Brain microvascular endothelial cell (primary cell): ENCODE data around the gene TALDO1.

Source experiments
- DNase-seq: peaks from one replicate; pipeline ENCODE4 v3.0.0-alpha.2; 2020
- H3K27ac ChIP-seq: fragments of 250-450 bp; sonication (Bioruptor Pico); 2 replicates; pipeline ENCODE4 v1.5.1; 2020; ENCODE audit warnings: mild to moderate bottlenecking, moderate library complexity
- H3K27me3 ChIP-seq: fragments of 250-450 bp; sonication (Bioruptor Pico); replicated peaks from 2 replicates; pipeline ENCODE4 v1.5.1; 2020; ENCODE audit warnings: mild to moderate bottlenecking
- H3K36me3 ChIP-seq: fragments of 250-450 bp; sonication (Bioruptor Pico); replicated peaks from 2 replicates; pipeline ENCODE4 v1.5.1; 2020; ENCODE audit warnings: mild to moderate bottlenecking
- H3K4me3 ChIP-seq: 2 replicates; pipeline ENCODE4 v1.5.1; 2011; ENCODE audit warnings: low read depth, mild to moderate bottlenecking, control low read depth, low read length, moderate library complexity
- in situ Hi-C: cut with HindIII; loops from 2 replicates; pipeline ENCODE4 v1.10.0; 2017; ENCODE audit warnings: low sequenced_read_pairs, low pct_ligation_motif_present
- TF ChIP-seq, protein P1 (sequence below): IDR thresholded peaks from 2 replicates; pipeline ENCODE4 v1.5.1; 2011; ENCODE audit warnings: low read depth, mild to moderate bottlenecking, moderate library complexity, low read length, control low read depth, inconsistent platforms; ENCODE audit errors: missing control alignments

Gene TALDO1

DNA sequence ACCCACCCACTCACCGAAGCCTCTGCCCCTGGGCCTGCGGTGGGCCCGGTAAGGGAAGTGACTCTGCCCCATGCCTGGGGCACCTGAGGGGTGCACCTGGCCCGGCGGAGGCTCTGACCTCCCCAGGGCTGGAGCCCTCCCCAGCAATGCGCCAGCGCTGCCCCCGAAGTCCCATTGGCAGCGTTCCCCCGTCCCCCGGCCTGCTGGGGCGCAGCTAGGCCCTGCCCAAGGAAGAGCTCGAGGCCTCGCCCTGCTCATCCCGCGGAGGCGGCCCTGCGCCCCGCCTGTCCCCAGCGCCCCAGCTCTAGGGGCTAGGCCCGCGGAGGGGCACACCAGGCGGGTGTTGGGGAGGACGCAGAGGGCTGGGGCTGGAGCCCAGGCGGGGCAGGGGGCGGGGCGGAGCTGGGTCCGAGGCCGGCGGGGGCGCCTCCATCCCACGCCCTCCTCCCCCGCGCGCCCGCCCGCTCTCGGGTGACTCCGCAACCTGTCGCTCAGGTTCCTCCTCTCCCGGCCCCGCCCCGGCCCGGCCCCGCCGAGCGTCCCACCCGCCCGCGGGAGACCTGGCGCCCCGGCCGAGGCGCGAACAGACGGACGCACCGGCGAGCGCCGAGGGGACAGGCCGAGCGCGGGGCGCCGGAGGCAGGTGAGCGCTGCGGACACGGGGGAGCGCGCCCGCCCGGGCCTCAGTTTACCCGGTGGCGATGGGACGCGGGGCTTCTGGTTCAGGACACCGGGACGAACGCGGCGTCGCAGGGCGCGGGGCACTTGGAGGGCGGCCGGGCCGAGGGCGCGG lies 41.4 kb upstream of the TALDO1 start, which contains the start of gene EPS8L2:
Gene EPS8L2 (plus strand): TSS at position 586 of the 793 bp plus-strand sequence. CDS start 3,177 bp downstream, outside the sequence.
- no peak within 1 kb of the TSS for H3K27ac ChIP-seq
- in situ Hi-C loops = no loop called here
- no peaks in the 10 kb centered on the region for H3K27me3 ChIP-seq
- peak within 1 kb of the TSS; percentile 53 for H3K4me3 ChIP-seq
- no peak for DNase-seq
- no peaks in the 10 kb centered on the region for H3K36me3 ChIP-seq
- TF ChIP-seq, protein P1, sequence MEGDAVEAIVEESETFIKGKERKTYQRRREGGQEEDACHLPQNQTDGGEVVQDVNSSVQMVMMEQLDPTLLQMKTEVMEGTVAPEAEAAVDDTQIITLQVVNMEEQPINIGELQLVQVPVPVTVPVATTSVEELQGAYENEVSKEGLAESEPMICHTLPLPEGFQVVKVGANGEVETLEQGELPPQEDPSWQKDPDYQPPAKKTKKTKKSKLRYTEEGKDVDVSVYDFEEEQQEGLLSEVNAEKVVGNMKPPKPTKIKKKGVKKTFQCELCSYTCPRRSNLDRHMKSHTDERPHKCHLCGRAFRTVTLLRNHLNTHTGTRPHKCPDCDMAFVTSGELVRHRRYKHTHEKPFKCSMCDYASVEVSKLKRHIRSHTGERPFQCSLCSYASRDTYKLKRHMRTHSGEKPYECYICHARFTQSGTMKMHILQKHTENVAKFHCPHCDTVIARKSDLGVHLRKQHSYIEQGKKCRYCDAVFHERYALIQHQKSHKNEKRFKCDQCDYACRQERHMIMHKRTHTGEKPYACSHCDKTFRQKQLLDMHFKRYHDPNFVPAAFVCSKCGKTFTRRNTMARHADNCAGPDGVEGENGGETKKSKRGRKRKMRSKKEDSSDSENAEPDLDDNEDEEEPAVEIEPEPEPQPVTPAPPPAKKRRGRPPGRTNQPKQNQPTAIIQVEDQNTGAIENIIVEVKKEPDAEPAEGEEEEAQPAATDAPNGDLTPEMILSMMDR = no peak

DNA sequence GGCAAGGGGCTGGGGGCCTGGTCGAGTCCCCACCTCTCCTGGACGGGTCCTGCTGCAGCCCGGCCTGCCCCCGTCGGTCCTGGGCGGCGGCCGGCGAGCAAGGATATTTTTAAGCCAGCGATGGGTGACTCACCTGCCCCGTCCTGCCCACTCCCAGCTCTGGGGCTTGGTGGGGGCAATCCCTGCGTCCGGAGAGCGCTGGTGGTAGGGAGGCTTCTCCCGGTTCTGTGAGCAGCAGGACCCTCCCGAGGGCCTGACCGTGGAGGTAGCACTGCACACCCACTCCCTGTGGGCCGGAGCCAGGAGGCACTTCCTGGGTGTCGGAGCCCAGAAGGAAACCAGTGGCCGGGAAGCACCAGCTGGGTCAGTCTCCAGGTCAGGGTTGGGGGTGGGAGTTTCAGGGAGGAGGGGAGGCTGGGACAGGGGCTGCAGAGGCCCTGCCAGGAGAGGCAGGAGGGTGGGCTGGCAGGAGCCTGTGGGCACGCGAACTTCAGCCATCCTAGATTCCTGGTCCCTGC lies 40.8 kb upstream of the TALDO1 start:
- H3K36me3 ChIP-seq = no peaks in the 10 kb centered on the region
- peak overlapping the region; percentile 53 for H3K4me3 ChIP-seq
- DNase-seq = no peak
- H3K27ac ChIP-seq = no peak overlapping the region
- in situ Hi-C loops = no loop called here
- no peaks in the 10 kb centered on the region for H3K27me3 ChIP-seq
- TF ChIP-seq, protein P1 = no peak

DNA sequence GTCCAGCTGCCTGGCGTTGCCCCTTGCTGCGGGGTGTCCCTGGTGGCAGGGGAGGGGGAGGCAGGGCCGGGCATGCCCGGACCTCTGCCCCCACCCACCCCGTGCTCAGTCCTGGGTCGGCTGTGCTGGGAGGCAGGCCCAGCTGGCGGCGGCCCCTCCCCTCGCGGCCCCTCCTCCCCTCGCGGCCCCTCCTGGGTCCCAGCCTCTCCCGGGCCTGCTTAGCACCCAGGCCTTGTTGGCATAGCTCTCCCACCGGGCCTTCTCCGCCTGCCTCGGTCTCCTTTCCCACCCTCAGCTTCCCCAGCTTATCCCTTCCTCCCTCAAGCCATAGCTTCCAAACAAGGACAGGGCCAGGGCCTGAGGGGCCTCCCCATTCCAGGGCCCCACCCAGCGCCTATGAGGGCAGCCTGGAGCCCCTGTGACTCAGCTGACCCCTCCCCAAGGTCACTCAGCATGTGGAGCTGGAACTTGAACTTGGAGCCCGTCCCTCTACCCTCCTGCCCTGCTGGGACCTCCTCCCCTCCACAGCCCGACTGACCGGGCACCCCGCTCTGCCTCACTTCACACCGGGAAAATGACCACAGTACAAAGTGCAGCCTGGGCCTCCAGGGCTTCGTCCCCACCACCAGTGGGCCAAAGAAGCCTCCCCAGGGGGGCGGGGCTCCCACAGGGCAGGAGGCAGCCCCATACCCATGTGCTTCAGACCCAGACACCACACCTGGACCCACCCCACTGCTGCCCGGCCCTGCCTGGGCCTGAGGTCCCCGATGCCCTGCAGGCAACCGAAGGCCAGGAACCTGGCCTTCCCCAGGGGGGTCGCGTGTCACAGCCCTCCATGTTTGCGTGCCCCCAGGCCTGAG lies 40.1 kb upstream of the TALDO1 start:
- H3K36me3 ChIP-seq = no peaks in the 10 kb centered on the region
- peak overlapping the region; percentile 53 for H3K4me3 ChIP-seq
- TF ChIP-seq, protein P1 = peak; percentile 19
- no peak for DNase-seq
- H3K27me3 ChIP-seq = no peaks in the 10 kb centered on the region
- in situ Hi-C loops = no loop called here
- H3K27ac ChIP-seq = no peak overlapping the region

DNA sequence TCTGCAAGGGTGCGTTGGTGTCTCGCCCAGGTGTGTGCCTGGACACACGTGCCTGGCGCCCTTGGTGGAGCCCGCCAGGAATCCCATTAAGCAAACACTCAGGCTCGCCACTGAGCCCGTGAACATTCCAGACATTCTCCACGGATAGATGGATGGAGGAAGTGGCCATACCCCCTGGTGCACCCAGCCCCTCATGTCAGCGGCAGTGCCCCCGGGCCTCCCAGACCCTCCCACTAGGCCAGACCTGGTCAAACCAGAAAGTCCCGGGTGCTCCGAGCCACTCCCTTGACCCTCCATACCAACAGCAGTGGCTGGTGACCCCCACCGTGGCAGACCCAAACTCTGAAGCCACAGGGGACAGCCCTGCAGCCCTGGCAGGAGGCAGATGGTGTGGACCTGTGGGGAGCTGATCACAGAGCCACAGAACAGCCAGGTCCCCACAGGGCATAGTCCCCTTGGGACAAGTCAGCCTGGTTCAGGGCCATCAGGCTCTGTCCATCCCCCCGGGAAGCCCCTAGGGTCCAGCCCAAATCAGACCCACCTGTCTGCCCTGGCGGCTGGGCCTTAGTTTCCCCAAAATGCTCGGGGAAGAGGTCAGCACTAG lies 39.3 kb upstream of the TALDO1 start:
- DNase-seq = no peak
- in situ Hi-C loops = no loop called here
- Histone ChIP-seq H3K27ac (no peak overlapping the region), H3K4me3 (no peak overlapping the region), H3K36me3 (no peaks in the 10 kb centered on the region), H3K27me3 (no peaks in the 10 kb centered on the region)
- TF ChIP-seq, protein P1 = no peak

DNA sequence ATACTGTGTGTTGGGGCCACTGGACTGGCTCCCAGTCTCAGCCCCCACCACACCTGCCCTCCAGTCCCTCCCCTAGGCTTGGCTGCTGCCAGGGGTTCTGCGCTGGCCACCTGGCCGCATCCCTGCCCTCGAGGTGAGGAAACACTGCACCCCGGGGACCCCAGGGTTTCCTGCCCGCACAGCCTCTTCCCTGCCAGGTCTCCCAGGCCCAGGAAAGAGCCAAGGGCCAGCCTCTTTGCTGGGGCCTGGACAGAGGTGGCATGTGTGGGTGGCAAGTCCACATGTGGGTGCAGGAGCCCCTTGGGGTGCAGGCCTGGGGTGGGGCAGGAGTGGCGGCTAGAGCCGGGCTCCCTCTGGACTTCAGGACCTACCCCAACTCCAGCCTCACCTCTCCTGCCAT lies 38.8 kb upstream of the TALDO1 start:
- no peaks in the 10 kb centered on the region for H3K36me3 ChIP-seq
- no peaks in the 10 kb centered on the region for H3K27me3 ChIP-seq
- DNase-seq = no peak
- TF ChIP-seq, protein P1 = no peak
- no peak overlapping the region for H3K4me3 ChIP-seq
- H3K27ac ChIP-seq = no peak overlapping the region
- in situ Hi-C loops = no loop called here
